ENCODE measurements around the gene SFRP5. TPM values are rescaled to one million over a fixed set of nuclear protein-coding genes. Genes with fewer than 3 reads are reported as not detected.
A peak's percentile ranks its signal among the peaks of the same experiment; 100 is the strongest.

SFRP5 gene
- total RNA-seq, 1 experiment from 2014 or later = 3.5 TPM

DNA sequence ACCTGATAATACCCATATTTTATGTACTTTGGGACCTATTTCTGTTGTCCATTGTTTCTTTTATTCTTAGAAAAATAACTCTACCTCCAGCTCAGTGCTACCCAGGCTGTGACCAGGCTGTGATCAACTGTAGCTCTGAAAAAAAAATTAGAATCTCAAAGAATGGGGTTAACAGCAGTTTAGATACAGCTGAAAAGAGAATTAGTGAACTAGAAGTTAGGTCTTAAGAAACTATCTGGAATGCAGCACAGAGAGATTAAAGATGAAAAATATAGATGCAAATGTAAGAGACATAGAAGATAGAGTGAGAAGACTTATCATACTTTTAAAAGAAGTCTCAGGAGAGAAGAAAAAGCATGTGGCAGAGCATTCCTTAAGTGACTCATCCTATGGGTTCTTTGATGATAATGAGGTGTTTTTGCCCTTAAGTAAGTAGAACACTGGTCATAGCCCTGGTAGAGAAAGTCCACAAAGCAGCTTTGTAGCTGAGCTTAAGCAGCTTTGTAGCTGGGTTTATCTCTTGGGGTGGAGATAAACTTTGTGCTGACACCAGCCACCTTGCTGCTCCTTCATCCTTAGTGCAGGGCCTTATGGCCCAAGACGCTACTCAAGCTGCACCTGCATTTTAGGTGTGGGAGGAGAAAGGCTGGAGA, 27.3 kb upstream of the SFRP5 start (continued):
- TF ChIP-seq, protein P1, sequence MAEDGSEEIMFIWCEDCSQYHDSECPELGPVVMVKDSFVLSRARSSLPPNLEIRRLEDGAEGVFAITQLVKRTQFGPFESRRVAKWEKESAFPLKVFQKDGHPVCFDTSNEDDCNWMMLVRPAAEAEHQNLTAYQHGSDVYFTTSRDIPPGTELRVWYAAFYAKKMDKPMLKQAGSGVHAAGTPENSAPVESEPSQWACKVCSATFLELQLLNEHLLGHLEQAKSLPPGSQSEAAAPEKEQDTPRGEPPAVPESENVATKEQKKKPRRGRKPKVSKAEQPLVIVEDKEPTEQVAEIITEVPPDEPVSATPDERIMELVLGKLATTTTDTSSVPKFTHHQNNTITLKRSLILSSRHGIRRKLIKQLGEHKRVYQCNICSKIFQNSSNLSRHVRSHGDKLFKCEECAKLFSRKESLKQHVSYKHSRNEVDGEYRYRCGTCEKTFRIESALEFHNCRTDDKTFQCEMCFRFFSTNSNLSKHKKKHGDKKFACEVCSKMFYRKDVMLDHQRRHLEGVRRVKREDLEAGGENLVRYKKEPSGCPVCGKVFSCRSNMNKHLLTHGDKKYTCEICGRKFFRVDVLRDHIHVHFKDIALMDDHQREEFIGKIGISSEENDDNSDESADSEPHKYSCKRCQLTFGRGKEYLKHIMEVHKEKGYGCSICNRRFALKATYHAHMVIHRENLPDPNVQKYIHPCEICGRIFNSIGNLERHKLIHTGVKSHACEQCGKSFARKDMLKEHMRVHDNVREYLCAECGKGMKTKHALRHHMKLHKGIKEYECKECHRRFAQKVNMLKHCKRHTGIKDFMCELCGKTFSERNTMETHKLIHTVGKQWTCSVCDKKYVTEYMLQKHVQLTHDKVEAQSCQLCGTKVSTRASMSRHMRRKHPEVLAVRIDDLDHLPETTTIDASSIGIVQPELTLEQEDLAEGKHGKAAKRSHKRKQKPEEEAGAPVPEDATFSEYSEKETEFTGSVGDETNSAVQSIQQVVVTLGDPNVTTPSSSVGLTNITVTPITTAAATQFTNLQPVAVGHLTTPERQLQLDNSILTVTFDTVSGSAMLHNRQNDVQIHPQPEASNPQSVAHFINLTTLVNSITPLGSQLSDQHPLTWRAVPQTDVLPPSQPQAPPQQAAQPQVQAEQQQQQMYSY (CRISPR knock-in tag; IDR thresholded peaks at IDR 0.05) = no peak
- TF ChIP-seq, protein P2, sequence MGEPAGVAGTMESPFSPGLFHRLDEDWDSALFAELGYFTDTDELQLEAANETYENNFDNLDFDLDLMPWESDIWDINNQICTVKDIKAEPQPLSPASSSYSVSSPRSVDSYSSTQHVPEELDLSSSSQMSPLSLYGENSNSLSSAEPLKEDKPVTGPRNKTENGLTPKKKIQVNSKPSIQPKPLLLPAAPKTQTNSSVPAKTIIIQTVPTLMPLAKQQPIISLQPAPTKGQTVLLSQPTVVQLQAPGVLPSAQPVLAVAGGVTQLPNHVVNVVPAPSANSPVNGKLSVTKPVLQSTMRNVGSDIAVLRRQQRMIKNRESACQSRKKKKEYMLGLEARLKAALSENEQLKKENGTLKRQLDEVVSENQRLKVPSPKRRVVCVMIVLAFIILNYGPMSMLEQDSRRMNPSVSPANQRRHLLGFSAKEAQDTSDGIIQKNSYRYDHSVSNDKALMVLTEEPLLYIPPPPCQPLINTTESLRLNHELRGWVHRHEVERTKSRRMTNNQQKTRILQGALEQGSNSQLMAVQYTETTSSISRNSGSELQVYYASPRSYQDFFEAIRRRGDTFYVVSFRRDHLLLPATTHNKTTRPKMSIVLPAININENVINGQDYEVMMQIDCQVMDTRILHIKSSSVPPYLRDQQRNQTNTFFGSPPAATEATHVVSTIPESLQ (CRISPR knock-in tag; IDR thresholded peaks at IDR 0.05) = no peak
- no peak for TF ChIP-seq TCF7 (CRISPR knock-in tag; IDR thresholded peaks at IDR 0.05; ENCODE audit: low read depth)

DNA sequence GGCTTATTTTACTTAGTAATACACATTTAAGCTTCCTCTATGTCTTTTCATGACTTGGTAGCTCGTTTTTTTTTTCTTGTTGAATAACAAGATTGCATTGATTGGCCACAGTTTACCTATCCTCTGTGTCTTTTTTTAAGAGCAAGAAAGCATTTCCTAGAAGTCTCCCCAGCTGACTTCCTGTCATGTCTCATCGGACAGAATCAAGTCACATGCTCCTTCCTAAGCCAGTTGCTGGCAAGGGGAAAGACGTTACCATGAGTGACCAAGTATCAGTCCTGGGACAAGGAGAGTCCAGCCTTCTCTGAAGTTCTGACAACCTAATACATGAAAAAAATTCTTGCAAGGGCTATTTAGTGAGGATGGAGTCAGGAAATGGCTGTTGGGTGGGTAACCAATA, 24.9 kb upstream of the SFRP5 start:
- H3K36me3 Mint-ChIP-seq = no peaks in the 10 kb centered on the region
- ChIA-PET CTCF (interaction anchor here (0.7 to 1.3 kb wide), 3 partner anchors 21 to 114 kb away, joined by 3 read pairs; partner anchors contain the start of gene AVPI1), POLR2A (no interaction called here)
- DNase-seq (ENCODE audit: low spot score) = no peak
- ATAC-seq = no peak
- TF ChIP-seq JUN (CRISPR knock-in tag; IDR thresholded peaks at IDR 0.05) (no peak), NFATC4 (CRISPR knock-in tag; IDR thresholded peaks at IDR 0.05) (no peak), JAZF1 (CRISPR knock-in tag; IDR thresholded peaks at IDR 0.05) (no peak), ZNF423 (CRISPR knock-in tag; IDR thresholded peaks at IDR 0.05) (no peak)
- H3K4me1 Mint-ChIP-seq = 0 out of 2 replicates have a peak, but pooled peaks cover 4% of the 10 kb centered on the region
- no peak overlapping the region for H3K27ac Mint-ChIP-seq
- H3K4me3 Mint-ChIP-seq = no peak overlapping the region
- peaks cover 24% of the 10 kb centered on the region for H3K9me3 Mint-ChIP-seq
- H3K27me3 Mint-ChIP-seq (ENCODE audit: low read depth) = peaks cover 2% of the 10 kb centered on the region; the same call in 1 of the 2 replicates

DNA sequence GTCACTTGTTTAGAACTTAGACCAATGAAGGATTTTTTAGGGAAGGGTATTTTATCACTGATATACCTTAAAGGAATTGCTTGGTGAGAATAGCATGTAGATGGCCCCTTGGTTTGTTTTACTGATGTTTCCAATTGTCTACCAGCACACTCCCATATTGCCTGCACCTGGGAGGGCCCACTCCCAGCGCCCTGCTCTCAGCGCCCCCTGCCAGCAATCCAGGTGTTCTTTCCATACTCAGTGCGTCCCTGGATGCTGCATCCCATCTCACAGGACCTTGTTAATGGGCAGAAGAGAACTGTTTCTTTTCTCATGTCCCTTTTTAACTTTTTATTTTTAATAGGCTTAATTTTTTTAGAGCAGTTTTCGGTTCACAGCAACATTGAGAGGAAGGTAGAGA, 24.1 kb upstream of the SFRP5 start:
- CTCF ChIA-PET = interaction anchor here (0.7 to 4.7 kb wide), 3 partner anchors 22 to 108 kb away, joined by 3 to 57 read pairs (median 3); partner anchors contain the start of gene AVPI1
- TF ChIP-seq, protein P3, sequence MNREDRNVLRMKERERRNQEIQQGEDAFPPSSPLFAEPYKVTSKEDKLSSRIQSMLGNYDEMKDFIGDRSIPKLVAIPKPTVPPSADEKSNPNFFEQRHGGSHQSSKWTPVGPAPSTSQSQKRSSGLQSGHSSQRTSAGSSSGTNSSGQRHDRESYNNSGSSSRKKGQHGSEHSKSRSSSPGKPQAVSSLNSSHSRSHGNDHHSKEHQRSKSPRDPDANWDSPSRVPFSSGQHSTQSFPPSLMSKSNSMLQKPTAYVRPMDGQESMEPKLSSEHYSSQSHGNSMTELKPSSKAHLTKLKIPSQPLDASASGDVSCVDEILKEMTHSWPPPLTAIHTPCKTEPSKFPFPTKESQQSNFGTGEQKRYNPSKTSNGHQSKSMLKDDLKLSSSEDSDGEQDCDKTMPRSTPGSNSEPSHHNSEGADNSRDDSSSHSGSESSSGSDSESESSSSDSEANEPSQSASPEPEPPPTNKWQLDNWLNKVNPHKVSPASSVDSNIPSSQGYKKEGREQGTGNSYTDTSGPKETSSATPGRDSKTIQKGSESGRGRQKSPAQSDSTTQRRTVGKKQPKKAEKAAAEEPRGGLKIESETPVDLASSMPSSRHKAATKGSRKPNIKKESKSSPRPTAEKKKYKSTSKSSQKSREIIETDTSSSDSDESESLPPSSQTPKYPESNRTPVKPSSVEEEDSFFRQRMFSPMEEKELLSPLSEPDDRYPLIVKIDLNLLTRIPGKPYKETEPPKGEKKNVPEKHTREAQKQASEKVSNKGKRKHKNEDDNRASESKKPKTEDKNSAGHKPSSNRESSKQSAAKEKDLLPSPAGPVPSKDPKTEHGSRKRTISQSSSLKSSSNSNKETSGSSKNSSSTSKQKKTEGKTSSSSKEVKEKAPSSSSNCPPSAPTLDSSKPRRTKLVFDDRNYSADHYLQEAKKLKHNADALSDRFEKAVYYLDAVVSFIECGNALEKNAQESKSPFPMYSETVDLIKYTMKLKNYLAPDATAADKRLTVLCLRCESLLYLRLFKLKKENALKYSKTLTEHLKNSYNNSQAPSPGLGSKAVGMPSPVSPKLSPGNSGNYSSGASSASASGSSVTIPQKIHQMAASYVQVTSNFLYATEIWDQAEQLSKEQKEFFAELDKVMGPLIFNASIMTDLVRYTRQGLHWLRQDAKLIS (CRISPR knock-in tag; IDR thresholded peaks at IDR 0.05; ENCODE audit: borderline replicate concordance) = no peak
- TF ChIP-seq, protein P4, sequence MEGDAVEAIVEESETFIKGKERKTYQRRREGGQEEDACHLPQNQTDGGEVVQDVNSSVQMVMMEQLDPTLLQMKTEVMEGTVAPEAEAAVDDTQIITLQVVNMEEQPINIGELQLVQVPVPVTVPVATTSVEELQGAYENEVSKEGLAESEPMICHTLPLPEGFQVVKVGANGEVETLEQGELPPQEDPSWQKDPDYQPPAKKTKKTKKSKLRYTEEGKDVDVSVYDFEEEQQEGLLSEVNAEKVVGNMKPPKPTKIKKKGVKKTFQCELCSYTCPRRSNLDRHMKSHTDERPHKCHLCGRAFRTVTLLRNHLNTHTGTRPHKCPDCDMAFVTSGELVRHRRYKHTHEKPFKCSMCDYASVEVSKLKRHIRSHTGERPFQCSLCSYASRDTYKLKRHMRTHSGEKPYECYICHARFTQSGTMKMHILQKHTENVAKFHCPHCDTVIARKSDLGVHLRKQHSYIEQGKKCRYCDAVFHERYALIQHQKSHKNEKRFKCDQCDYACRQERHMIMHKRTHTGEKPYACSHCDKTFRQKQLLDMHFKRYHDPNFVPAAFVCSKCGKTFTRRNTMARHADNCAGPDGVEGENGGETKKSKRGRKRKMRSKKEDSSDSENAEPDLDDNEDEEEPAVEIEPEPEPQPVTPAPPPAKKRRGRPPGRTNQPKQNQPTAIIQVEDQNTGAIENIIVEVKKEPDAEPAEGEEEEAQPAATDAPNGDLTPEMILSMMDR (IDR thresholded peaks at IDR 0.05) = no peak
- TF ChIP-seq, protein P5, sequence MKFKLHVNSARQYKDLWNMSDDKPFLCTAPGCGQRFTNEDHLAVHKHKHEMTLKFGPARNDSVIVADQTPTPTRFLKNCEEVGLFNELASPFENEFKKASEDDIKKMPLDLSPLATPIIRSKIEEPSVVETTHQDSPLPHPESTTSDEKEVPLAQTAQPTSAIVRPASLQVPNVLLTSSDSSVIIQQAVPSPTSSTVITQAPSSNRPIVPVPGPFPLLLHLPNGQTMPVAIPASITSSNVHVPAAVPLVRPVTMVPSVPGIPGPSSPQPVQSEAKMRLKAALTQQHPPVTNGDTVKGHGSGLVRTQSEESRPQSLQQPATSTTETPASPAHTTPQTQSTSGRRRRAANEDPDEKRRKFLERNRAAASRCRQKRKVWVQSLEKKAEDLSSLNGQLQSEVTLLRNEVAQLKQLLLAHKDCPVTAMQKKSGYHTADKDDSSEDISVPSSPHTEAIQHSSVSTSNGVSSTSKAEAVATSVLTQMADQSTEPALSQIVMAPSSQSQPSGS (CRISPR knock-in tag; IDR thresholded peaks at IDR 0.05; ENCODE audit: borderline replicate concordance, low read depth) = no peak
- TF ChIP-seq EMX1 (CRISPR knock-in tag; IDR thresholded peaks at IDR 0.05) (no peak), ZNF219 (CRISPR knock-in tag; IDR thresholded peaks at IDR 0.05; ENCODE audit: borderline replicate concordance) (no peak), OVOL2 (CRISPR knock-in tag; IDR thresholded peaks at IDR 0.05; ENCODE audit: borderline replicate concordance) (no peak)
- Mint-ChIP-seq H3K27me3 (ENCODE audit: low read depth) (peaks cover 2% of the 10 kb centered on the region; the same call in 1 of the 2 replicates), H3K4me1 (0 out of 2 replicates have a peak, but pooled peaks cover 4% of the 10 kb centered on the region), H3K4me3 (no peak overlapping the region), H3K36me3 (no peaks in the 10 kb centered on the region), H3K9me3 (peaks cover 24% of the 10 kb centered on the region), H3K27ac (no peak overlapping the region)
- ATAC-seq (peak; percentile 60), DNase-seq (ENCODE audit: low spot score) (peak; percentile 57)
- POLR2A ChIA-PET = no interaction called here
